ENCODE measurements around the gene ZFR2.

ZFR2 gene

GRCh38 chr19:3835055-3835435, 33.8 kb downstream of the ZFR2 start:
- no peak for TF ChIP-seq GLIS3 (CRISPR knock-in tag; IDR thresholded peaks at IDR 0.05)
- no peak for TF ChIP-seq CREB5 (CRISPR knock-in tag; IDR thresholded peaks at IDR 0.05; ENCODE audit: low read depth)
- no peak for TF ChIP-seq ZC3H10 (CRISPR knock-in tag; IDR thresholded peaks at IDR 0.05)
- TF ChIP-seq CSRNP3 (CRISPR knock-in tag; IDR thresholded peaks at IDR 0.05), result no peak
- no peak for TF ChIP-seq PATZ1 (CRISPR knock-in tag; IDR thresholded peaks at IDR 0.05; ENCODE audit: borderline replicate concordance)
- no peak for TF ChIP-seq TSHZ2 (CRISPR knock-in tag; IDR thresholded peaks at IDR 0.05)
- no peak for TF ChIP-seq ESRRG (CRISPR knock-in tag; IDR thresholded peaks at IDR 0.05)
- no peak for TF ChIP-seq ZNF70 (CRISPR knock-in tag; IDR thresholded peaks at IDR 0.05)
- TF ChIP-seq RARB (CRISPR knock-in tag; IDR thresholded peaks at IDR 0.05), result no peak
- no peak for ATAC-seq

GRCh38 chr19:3834349-3835054, 34.3 kb downstream of the ZFR2 start:
- no peak for ATAC-seq
- TF ChIP-seq GLIS3 (CRISPR knock-in tag; IDR thresholded peaks at IDR 0.05) (no peak), SNAI2 (CRISPR knock-in tag; IDR thresholded peaks at IDR 0.05) (no peak), BACH2 (CRISPR knock-in tag; IDR thresholded peaks at IDR 0.05; ENCODE audit: borderline replicate concordance) (no peak), TOX (CRISPR knock-in tag; IDR thresholded peaks at IDR 0.05; ENCODE audit: borderline replicate concordance) (no peak), TSHZ2 (CRISPR knock-in tag; IDR thresholded peaks at IDR 0.05) (no peak), TCF4 (CRISPR knock-in tag; IDR thresholded peaks at IDR 0.05; ENCODE audit: borderline replicate concordance) (no peak), ESRRG (CRISPR knock-in tag; IDR thresholded peaks at IDR 0.05) (no peak), ISL1 (CRISPR knock-in tag; IDR thresholded peaks at IDR 0.05) (no peak), POU6F1 (CRISPR knock-in tag; IDR thresholded peaks at IDR 0.05; ENCODE audit: borderline replicate concordance, low read depth) (no peak), RARB (CRISPR knock-in tag; IDR thresholded peaks at IDR 0.05) (no peak), CREB5 (CRISPR knock-in tag; IDR thresholded peaks at IDR 0.05; ENCODE audit: low read depth) (no peak)

All from SK-N-SH treated with all-trans-retinoic acid at 6 μM for 48 hours (cell line).